Liver (tissue), 3 donors: ENCODE data around the gene CHRNG.

ENCODE experiments used
- CTCF ChIP-seq: fragments of 150-350 bp; IDR thresholded peaks from 2 replicates; pipeline ENCODE4 v1.5.1; 2017; ENCODE audit warnings: improper control_type of control experiment, low read depth, low read length; ENCODE audit not compliant: missing input control
- GABPA ChIP-seq, 2 donors: IDR thresholded peaks in 1 of 2; conservative IDR thresholded peaks in 1 of 2; 2 replicates each; pipeline ENCODE4 v1.6.1; 2016; ENCODE audit warnings: antibody characterized with exemption in 2 of 2, mild to moderate bottlenecking in 1 of 2, moderate library complexity in 1 of 2
- MAX ChIP-seq: IDR thresholded peaks from 2 replicates; pipeline ENCODE4 v1.6.1; 2016; ENCODE audit warnings: antibody characterized with exemption
- donor health status: healthy.
- donor health status: healthy.

DNA sequence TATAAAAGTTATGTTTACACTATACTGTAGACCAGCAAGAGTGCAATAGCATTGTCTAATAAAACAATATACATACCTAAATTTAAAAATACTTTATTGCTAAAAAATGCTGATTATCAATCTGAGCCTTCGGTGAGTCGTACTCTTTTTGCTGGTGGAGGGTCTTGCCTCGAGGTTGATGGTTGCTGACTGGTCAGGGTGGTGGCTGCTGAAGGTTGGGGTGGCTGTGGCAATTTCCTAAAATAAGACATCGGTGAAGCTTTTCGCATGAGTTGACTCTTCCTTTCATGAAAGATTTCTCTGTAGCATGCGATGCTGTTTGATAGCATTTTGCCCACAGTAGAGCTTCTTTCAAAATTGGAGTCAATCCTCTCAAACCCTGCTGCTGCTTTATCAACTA lies 8.5 kb downstream of the CHRNG start:
- no peak for TF ChIP-seq GABPA (IDR thresholded peaks at IDR 0.05 in 1 of 2, conservative IDR thresholded peaks at IDR 0.05 in 1 of 2)
- TF ChIP-seq MAX: no peak
- TF ChIP-seq CTCF: no peak
